Stimulated activated CD8-positive, alpha-beta memory T cell treated with anti-CD3 and anti-CD28 coated beads, Interleukin-7, amount 100 ng/mL, for 4 hours (primary cell): ENCODE data around the gene TAF1B.

Source experiments
- DNase-seq, 2 donors: peaks; one replicate each; pipeline ENCODE4 v3.0.0-alpha.2; 2020; ENCODE audit warnings: low read depth in 2 of 2

The TAF1B gene

DNA sequence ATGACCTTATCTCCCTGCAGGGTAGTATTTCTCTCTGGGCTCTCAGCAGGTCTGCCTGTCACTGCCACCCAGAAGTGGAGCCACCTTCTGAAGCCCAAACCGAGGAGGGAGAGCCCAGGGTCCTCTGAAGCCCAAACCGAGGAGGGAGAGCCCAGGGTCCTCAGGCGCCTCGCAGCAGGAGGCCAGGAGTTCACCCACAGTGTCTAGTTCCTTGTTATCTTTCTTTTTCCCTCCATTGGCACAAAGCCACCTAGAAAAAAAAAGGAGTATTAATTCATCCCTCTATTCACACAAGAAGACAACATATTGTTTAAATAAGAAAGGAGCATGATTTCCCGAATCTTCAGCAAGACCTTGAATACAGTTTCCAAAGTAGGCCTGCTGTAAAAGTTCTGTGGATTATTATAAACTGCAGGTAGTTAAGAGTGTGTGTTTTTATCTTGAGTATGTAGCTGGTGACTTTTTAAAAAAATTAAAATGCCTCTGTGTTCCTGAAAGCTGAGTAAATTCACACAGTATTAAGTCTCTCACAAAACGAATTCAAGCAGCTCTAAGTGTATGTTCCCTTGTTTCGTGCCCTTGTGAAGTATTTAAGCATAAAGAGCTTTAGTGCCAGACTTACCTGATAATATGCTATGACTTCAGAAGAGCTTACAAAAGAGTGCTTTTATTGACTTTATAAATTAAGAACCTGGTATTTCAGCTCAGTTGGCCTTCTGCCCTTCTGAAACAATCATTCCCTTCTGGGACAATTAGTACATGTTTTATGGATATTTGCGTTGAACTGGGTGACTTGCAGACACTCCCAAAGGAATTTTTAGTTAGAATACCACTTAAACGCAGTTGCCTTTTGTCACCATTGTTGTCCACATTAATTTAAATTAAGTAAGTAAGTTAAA is 96.6 kb downstream of the TAF1B start:
- no peak for DNase-seq

DNA sequence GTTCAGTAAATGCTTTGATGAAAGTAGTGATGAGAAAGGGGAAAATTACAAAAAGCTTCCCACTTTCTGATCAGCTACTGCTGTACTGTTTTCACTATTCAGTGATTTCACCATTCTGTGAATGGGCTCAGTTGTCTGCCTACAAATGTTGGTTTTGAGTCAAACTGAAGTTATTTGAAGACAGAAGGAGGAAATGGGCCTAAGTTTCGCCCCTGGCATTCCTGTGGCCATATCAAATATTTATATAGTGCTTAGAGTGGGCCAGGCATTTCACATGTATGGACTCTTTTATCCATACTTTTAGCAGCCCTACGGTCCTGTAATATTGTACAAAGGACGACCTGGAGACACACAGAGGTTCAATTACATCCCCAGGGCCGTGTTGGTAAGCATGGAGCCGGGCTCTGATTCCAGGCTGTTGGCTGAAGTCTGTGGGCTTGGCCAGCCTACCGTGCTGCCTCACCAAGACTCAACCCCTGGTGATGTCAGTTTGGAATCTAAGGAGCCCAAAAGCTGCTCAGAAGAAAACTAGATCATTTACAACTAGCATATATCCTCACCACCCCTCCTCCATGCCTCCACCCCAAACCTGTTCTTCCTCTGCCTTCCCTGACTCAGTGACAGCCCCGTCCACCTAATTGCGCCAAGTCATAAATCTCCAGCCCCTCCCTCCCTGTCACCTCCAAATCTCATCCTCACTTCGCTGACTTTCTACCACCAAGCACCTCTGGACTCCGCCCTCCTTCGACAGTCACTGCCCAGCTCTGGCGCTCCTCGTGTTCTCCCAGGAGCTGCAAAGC is 98.1 kb downstream of the TAF1B start:
- no peak for DNase-seq

DNA sequence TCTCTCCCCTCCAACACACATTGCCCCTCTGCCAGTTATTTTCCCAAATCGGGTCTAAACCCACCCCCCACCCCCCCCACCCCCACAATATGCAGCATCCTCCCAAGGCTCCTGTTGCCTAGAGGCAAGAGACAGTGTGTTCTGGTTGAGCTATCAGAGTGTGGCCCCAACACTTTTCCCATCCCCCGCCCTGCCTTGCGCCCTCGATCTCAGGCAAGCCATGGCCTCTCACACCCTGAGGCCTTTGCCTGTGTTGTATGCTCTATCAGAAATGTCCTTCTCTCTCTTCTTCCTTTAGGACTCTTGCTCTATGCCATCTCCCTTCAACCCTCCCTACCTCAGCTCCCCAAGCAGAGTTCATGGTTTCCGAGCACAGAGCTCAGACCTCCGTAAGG is 98.7 kb downstream of the TAF1B start:
- DNase-seq: no peak

DNA sequence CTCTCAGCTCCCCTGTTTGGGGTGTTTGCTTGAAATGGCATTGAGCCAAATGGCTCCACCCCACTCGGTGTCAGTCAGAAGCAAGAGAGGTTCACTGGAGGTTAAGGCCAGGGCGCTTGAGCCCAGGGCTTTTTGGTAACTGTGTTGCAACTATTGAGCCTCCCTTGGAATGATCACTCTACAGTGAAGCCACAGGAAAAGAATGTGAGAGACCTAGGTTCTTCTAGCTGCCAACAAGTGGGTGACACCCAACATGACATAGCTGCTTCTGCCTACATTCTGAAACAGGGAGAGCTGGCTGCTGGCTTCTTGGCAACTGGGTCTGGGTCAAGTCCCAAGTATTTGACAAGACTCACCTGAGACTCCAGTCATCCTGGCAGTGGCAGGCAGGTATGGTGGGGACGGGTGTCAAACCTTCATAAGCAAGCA is 101.1 kb downstream of the TAF1B start:
- DNase-seq: no peak

DNA sequence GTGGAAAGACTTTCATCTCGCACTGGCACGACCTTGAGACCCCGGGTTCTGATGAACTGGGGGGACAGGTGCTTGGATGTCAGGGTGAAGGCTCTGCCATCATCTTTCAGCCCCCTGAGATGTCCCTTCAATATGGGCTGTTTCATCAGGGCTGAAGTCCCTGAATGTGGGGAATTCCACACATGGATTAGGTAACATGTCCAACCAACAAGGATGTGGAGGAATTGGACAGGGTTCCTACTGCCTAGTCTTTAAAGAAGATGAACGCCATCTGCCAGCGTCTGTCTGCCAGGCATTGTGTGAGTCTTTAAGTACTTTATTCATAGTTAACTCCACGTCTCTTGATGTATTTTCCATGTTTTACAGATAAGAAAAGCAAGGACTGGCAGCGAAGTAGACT is 102.3 kb downstream of the TAF1B start:
- no peak for DNase-seq

DNA sequence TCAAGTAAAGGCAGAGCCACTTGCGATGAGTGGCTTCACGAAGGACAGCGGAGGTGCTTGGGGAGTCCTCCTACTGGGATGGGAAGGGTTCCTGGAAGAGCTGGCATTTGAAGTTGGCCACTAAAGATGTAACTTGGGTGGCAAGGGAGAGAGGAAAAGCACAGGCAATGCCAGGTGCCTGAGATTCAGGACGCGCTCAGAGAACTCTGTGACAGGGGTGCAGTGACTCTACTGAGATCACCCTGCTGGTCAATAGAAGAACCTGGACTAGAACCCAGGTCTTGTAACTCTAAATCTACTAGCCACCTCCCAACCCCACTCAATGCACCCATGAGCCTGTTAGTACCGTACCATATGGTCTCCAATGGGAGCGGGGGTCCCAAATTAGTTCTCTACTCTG is 102.8 kb downstream of the TAF1B start:
- no peak for DNase-seq

DNA sequence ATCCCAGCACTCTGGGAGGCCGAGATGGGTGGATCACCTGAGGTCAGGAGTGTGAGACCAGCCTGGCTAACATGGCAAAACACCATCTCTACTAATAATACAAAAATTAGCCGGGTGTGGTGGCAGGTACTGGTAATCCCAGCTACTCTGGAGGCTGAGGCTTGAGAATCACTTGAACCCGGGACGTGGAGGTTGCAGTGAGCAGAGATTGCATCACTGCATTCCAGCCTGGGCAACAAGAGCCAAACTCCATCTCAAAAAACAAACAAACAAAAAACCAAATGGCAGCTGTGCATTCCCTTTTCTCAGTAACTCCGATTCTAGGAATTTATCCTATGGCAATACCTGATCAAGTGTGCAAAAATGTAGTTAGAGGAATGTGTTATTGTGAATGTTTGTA is 103.5 kb downstream of the TAF1B start:
- DNase-seq: no peak

DNA sequence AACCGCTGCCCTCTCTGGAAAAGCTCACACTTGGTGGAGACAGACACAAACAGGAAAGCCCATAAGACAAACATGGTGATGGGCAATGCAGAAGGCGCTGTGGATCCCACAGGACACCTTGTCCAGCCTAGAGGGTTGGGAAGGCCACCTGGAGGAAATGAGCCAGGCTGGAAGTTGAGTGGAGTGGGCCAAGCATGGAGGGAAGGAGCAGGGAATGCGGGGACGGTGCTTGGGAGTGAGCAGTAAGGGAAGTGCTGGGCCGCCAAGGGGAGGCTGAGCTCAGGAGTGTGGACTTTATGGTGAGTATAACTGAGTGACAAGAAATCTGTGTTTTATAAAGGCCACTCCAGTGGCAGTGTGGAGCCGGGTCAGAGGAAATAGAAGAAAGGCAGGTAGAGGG is 105.4 kb downstream of the TAF1B start:
- DNase-seq: no peak

DNA sequence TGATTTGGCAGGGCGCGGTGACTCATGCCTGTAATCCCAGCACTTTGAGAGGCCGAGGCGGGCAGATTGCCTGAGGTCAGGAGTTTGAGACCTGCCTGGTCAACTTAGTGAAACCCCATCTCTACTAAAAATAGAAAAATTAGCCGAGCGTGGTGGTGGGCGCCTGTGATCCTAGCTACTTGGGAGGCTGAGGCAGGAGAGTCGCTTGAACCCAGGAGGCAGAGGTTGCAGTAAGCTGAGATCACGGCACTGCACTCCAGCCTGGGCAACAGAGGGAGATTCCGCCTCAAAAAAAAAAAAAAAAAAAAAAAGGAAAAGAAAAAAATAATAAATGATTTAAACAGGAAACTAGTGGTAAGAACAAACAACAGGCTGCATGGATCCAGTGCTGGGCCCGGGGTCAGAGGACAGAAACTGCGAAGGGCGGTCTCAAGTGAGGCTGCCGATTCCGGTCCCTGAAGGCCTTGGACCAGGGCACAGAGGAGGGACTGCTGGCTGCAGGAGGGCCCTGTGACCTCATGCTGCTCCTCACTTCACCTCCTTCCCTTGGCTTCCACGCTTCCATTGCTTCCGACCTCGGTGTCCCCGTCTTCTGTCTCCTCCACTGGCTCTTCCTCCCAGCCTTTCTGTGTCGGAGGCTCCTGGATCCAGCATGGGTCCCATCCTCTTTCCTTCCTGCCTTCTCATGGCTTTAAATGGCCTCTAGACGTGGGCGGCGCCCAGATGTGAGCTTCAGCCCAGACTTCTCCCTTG is 106.1 kb downstream of the TAF1B start:
- no peak for DNase-seq

DNA sequence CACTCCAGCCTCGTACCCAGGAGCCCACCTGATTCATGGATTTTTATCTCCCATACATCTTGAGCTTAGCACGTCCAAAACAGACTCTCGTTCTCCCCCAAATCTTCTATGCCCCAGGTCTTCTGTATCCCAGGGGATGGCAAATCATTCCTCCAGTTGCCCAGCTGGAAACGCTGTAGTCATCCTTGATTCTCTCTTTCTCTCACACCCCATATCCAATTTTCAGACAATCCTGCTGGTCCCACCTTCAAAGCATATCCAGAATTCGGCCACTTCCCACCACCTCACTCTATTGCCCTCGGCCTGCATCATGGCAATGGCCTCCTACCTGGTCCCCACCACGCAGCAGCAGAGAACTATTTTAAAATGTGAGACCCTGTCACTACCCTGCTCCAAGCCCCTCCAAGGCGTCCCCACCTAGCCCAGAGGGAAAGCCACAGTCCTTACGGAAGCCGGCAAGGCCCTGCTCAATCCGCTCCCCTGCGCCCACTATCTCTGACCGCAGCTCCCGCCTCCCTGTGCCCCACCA is 106.8 kb downstream of the TAF1B start:
- no peak for DNase-seq

DNA sequence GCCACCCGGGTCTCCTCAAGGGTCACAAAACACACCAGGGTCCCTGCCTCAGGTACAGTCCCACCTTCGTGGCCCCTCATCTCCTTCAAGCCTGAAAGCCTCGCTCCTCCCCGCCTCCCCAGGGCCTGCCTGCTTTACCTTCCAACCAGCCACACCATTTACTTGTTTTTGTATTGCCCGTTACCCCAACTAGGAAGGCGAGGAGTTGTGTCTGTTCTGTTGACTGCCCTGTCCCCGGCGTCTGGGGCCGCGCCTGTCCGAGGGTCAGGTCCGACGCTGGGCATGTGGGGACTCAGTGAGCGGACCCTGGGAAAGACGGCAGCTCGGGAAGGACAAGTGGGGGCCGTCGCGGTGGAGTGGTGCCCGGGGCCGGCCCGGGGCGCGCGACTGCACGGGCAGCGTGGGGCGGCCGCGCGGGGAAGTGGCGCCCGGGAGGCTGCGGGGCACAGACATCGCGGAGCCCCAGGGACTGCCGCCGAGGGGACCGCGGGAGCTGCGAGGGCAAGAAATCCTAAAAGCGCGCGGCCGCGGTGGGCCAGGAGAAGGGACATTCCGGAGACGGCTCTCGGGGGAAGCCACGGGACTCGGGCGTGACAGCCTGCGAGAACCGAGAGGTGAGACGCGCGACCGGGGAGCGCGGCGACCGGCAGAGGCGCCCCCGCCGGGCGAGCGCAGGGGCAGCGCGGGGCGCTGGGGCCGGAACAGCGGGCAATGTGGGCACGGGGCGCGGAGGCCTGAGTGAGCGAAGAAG is 107.4 kb downstream of the TAF1B start:
- DNase-seq: no peak

DNA sequence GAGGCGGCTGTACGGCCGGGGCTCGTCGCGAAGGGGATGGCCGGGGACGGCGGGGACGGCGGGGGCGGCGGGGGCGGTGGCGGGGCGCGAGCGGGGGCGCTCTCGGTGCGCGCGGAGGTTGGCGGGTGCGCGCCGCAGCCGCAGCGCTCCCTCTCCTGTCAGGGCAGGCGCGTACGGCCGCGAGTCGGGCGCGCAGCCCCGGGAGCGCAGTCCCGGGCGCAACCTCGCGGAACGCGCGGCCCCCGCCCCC is 107.9 kb downstream of the TAF1B start:
- peak in 1 of 2 donors; percentile 15 for DNase-seq

DNA sequence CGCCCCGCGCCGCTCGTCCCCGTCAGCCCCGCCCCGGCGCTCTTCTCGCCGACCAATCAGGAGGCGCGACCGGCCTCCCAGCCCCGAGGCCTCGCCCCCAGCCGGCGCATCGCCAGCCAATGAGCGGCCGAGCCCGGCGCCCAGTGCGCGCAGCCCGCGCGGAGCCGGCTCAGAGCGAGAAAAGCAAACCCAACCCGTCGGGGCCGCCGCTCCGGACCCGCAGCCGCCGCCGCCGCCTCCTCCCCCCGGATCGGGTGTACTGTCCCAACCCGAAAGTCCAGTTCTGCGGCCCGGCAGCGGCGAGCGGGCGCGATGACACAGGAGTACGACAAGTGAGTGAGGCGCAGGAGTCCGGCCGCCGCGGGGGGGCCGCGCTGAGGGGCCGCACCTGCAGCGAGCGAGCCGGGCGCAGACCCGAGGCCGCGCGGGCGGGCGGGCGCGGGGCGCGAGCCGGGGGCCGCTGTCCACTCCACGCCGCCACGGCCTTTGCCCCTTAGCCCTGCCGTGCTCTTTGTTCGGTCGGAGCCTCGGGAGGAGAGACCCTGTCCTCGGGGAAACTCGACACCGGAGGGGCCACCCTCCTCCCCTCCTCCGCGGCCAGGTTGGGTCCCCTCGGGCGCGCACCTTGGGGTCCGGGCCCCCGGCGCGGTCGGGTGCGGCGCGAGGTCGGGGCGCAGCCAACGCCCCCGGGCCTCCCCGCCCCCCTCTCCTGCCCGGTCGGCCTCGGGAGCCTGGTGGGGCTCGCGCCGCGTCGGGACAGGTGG is 108.4 kb downstream of the TAF1B start, which contains the start of gene GRHL1:
GRHL1 (plus strand) TSS at position 172 of the 764 bp plus-strand sequence; CDS start at position 313, 141 bp downstream.
- DNase-seq: peak; percentile 72 to 89

DNA sequence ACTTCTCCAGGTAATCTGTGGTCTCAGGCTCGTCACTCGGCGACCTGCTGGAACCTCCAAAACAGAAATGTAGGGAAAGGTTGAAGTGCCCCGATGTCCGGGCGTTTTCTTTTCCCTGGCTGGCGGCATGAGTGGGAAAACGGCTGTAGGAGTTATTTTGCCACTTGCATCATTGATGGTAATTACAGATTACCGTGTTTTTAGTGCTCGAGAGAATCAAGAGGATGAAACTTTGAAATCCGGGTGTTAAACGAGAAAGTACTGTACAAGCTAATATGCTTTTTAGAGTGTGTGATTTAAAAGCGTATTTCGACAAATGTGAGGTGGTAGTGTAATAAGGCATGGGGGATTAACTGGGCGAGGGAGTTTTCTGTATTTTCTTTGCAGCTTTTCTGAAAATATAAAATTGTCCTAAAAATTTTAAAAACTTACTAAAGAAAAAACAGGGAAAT is 109.0 kb downstream of the TAF1B start:
- no peak for DNase-seq

DNA sequence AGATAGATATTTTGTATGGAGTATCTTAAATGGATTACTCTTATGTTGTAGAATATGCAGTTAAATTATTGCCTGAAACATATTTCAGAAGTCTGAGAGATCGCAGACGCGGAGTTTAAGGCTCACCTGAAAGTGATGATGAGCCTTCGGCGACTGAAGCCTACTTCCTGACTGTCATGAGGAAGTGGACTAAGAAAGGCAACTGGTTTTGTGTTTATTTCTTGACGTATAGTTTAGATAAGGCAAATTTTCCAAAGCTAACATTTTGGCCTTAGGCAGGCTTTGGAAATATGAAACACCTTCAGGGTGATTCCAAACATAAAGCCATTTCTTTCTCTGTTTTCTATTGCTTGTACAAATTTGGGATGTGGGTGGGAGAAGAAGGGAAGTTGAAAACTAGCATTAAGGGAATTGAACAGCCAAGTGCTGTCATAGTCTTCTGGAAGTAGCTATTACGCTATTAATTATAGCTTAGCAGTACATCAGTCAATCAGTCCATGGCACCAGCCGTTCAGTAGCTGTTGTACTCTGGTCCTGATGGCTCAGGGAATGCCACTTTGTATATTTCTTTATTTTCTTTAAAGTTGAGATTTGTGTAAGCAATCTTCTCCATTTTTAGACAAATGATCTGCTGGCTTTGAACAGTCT is 109.7 kb downstream of the TAF1B start:
- DNase-seq: no peak

DNA sequence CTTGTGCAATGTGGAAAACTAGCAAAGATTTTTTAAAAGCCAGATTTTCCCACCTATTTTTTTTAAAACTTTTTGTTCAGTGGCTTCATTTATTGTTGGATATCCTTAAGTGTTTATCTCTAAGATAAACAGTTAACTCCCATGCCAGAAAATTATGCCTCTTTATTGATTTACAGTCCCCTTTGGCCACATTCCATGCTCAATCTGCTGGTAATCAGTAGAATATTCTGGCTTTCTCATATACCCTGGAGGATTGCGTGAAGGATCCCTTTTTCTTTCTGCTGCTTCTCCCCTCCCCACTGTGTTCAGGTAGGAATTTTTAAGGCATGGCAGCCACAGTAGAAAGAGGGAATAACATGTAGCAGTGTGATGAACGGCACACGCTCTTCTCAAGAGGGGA is 110.9 kb downstream of the TAF1B start:
- no peak for DNase-seq

DNA sequence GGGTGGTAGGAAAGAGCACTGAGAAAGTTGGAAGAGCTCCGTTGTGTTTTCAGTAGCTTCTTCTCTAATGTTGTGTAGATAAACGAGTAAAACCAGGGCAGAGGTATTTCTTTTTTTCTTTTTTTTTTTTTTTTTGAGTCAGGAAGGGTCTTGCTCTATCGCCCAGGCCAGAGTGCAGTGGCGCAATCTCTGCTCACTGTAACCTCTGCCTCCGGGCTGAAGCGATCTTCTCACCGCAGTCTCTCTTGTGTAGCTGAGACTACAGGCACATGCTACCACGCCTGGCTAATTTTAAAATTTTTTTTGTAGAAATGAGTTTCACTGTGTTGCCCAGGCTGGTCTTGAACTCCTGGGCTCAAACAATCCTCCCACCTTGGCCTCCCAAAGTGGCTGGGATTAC is 114.8 kb downstream of the TAF1B start:
- no peak for DNase-seq

DNA sequence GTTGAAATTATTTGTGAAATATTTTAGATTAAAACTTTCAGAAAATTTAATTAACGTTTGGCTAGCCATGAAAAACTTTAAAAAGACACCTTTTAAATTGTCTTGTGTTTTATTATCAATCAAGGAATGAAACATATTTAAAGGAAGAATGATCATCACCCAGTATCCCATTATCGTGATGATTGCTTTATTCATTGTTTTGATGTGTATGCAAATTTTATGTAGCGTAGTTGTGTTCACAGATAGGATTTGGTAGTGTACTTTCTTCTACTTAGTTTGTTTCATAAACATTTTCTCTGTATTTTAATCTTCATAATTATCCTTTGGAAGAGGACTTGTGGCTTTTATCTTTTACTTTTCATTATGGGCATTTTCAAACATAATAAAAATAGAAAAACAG is 116.0 kb downstream of the TAF1B start:
- DNase-seq: no peak

DNA sequence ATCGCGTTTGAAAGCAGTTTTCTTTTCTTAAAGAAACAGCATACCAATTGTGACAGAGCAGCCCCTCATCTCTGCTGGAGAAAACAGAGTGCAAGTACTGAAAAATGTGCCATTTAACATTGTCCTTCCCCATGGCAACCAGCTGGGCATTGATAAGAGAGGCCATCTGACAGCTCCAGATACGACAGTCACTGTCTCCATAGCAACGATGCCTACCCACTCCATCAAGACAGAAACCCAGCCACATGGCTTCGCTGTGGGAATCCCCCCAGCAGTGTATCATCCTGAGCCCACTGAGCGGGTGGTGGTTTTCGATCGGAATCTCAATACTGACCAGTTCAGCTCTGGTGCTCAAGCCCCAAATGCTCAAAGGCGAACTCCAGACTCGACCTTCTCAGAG is 117.7 kb downstream of the TAF1B start:
- no peak for DNase-seq

DNA sequence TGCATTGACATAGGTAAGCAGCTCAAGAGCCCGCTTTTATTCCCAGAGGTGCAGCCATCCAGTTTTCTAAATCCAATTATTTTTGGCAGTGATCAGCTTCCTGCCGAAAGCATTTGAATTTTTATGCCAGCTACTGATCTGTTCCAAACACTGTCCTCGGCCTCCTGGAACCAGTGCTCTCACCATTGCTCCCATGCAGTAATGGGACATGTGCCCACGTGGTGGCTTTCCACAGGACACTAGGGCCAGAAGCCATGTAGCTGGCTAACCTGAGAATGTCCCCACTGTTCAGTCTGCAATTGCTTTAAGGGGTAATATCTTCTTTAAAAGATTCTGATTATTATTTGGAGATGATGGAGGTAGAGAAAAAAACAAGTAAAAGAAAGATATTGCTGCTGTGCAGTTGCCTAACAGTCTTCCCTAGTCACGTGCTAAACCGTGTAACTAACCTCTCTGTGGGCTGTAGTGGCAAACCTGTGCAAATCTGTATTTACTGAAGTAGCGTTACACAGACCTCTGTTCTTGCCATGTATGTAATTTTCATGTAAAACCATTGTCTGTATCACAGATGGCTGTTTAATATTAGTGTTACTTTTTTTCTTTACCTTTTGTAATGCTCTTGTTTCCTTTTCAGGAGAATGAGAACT is 121.2 kb downstream of the TAF1B start:
- DNase-seq: no peak
